ENCODE results near the gene OR10AG1.

The OR10AG1 gene, protein sequence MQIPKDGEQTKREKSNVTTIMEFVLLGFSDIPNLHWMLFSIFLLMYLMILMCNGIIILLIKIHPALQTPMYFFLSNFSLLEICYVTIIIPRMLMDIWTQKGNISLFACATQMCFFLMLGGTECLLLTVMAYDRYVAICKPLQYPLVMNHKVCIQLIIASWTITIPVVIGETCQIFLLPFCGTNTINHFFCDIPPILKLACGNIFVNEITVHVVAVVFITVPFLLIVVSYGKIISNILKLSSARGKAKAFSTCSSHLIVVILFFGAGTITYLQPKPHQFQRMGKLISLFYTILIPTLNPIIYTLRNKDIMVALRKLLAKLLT

DNA sequence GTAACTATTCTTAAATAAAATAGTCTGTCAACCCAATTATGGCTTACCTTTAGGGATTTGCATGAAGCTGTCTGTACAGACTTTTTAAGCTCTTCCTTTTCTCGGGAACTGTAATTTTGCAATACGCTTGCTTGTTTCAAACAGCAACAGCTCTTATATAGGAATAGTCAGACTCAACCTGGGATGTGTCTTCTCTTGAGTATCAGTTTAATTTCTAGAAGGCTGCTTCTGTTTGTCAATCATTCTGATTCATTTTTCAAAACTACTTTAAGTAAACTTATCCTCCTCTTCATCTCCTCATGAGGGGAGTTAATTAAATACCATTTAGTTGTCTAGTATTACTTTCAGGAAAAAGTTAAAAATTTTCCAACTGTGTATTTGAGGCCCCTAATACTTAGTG, at the start of gene OR10AG1:
Gene OR10AG1 (minus strand): TSS at position 101 of the 400 bp plus-strand sequence. CDS start 38 bp downstream, at position 63.
- no peak for DNase-seq (ENCODE audit: low read depth)

DNA sequence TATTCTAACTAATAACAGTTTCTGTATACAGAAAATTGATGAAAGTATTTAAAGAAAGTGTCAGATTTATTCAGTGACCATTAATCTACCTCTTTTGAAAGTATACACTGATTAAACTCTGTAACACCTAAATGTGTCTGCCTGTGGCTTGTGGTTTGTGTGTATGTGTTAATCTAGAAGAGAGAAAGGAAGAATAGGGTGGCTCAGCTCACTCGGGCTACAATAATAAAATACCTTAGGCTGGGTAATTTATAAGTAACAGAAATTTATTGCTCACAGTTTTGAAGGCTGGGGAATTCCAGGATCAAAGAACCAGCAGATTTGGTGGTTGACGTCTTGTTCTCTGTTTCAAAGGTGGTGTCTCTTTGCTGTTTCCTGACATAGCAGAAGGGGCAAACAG, 44.1 kb upstream of the OR10AG1 start:
- no peak for DNase-seq (ENCODE audit: low read depth)

DNA sequence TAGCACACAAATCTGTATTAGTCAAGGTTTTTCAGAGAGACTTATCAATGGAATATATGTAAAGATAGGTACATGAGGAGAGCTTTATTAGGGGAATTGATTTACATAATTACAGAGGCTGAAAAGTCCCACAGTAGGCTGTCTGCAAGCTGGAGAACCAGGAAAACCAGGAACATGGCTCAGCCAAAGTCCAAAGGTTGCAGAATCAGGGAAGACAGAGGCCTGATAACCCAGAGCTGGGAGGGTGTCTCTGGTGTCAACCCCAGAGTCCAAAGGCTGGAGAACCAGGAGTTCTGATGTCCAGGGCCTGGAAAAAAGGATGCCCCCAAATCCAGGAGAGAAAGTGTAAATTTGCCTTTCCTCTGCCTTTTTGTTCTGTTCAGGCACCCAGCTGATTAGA, 41.0 kb upstream of the OR10AG1 start:
- no peak for DNase-seq (ENCODE audit: low read depth)

DNA sequence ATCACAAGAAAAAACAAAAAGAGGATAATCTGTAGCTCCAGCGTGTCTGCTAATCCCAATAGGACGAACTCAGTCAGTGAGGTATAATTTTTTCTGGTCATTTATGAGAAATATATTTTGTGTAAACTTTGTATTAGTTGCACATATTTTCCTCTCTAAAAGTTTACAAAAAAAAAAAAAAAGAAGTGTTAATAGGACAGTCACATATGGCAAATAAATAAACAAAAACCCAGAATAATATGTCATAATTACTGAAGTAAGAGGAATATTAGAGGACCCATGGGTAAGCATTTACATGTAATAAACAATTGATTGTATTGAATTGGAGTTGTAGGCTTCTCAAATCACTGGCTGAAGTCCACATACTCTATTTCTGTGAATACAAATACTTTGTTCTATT, 24.8 kb upstream of the OR10AG1 start, which contains the start of gene OR5F1:
Gene OR5F1 (minus strand): TSS at position 101 of the 400 bp plus-strand sequence. CDS start 0 bp downstream, at position 101.
- no peak for DNase-seq (ENCODE audit: low read depth)

DNA sequence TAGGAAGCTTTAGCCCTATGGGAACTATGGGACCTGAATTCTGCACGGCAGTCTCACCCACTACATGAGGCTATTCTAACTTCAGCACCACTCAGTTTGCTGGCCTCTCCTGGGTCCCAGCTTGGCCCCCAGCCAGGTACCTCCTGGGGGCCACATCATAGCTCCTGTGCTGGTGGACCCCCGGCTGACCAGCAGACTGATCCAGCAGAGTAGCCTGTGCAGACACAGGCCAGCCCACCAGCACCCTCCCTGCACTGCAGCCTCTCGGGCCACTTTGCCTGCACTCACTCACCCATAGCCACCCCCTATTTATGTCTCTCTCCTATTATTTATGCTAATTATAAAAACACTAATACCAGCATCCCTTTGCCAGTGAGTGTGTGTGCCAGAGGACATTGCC, 1.2 kb upstream of the OR10AG1 start:
- DNase-seq (ENCODE audit: low read depth): no peak

DNA sequence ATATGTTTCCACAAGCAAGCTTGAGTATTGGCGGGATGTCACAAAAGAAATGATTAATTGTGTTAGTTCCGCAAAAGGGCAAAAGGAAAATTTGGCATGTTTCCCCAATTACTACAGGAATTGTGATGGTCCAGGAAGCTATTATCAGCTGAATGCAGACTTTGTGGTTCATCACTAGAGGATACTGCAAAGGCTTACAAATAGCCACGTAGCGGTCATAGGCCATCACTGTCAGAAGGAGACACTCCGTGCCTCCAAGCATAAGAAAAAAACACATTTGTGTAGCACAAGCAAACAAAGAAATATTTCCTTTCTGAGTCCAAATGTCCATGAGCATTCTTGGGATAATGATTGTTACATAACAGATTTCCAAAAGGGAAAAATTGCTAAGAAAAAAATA, 1.8 kb downstream of the OR10AG1 start:
- DNase-seq (ENCODE audit: low read depth): no peak

DNA sequence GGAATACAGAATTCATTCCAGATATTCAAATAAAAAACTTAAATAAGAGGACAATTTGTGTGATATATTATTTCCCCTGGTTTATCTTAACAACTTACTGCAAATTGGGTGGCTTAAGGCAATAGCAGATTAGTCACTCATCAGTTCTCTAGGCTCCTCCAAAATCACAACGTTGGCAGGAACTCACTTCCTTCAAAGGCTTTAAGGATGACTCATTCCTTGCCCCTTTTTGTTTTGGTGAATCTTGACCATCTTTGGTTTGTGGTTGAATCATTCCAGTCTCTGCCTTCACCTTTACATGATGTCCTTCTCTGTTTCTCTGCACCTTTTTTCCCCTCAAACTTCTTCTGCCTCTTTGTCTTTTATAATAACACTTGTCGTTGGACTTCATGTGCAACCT, 3.4 kb downstream of the OR10AG1 start:
- no peak for DNase-seq (ENCODE audit: low read depth)

DNA sequence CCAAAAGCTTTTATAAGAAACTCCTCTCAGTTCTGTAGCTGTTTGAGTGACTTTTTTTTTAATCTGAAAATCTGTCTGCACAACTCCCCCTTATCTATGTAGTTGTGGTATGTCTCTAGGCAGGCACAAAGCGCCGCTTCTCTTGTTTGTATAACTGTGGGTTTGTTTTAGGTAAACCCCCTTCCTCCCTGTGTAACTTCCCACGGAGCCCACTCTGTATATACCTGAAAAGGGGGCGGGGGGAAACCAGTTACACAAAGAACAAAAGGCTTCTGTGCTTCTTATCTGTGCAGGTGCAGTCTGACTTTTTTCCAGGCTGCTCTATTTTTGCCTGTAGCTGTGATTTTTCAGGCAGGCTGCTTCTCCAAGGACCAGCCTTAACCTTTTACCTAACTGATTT, 13.2 kb downstream of the OR10AG1 start:
- no peak for DNase-seq (ENCODE audit: low read depth)

DNA sequence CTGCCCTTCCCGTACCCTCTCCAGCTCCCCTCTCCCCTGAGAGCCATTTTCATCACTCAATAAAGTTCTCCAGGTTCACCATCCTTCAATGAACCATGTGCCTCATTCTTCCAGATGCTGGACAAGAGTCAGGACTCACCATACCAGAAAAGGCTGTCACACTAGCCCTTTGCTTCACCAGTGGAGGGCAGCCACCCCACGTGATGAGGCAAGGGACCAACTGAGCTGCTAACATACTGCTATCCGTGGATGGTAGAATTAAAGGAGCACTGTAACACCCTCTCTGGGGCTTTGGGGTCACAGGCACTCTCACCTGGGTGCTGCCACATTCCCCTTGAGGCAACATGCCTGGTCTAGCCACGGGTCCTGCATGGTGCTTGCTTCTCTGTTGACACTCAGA, 20.4 kb downstream of the OR10AG1 start:
- no peak for DNase-seq (ENCODE audit: low read depth)

DNA sequence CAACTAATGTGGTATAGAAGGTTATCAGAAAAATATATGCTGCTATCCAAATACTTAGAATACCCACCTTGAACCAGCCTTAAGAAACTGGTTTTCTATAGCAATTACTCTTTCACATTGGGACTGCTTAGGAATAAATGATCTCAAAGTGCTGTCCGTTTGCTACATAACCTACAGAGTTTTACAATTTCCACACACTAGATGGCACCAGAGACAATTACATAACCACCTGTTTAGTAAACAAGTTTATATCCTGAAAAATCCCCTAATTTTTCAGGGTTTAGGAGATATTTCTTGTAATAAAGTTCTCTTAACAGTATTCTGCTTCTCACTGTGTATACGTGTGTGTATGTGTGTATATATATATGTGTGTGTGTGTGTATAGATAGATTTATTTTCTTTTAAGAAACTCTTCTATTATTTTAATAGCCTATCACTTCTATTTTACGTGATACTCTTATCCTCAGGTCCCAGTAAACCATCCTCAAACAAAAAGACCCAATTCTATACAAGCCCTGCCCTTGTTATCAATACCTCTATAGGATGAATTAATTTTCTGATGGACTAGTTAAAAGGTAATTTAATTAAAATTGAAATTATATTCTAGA, 26.9 kb downstream of the OR10AG1 start:
- no peak for DNase-seq (ENCODE audit: low read depth)

DNA sequence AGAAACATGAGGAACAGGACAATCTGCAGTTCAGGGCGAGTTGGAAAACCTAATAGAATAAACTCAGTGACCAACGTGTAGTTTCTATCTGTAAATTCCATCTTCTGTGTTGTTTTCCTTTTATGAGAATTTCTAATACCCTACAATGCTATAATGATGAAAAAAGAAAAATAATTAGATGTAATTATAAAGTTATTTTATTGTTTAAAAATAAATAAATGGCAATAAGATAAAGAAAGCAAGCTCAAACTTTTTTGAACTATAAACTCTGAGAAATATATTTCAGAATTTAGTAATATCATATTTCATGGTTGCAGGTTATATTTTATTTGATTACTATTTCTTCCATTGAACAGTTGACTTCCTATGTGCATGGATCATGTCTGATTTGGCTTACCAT, 33.4 kb downstream of the OR10AG1 start, which contains the start of gene OR5I1:
Gene OR5I1 (minus strand): TSS at position 101 of the 400 bp plus-strand sequence. CDS start 0 bp downstream, at position 101.
- no peak for DNase-seq (ENCODE audit: low read depth)

DNA sequence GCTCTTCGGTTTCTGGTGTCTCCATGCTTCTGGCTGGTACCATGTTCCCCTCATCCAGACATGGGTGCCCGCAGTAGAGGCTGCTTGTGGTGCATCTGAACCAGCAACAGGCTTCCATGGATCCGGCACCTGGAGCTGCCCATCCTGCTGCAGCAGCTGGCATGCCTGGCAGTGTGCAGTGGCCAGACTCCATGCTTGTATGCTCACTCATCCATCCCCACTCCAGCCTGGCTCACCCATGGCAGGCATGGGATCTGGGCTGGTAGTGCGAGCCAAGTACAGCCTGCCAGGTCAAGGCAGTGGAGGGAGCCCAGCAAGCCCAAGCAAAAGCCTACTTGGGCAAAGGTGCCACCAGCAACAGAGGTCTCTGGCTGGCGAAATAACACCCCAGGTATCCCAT, 49.2 kb downstream of the OR10AG1 start:
- no peak for DNase-seq (ENCODE audit: low read depth)
